ENCODE results near the gene ISY1. TPM values are rescaled to one million over a fixed set of nuclear protein-coding genes. Genes with fewer than 3 reads are reported as not detected.

ISY1 gene
- total RNA-seq: 10 to 100 TPM; 15.8 to 23.0 (median 19.3) TPM

DNA sequence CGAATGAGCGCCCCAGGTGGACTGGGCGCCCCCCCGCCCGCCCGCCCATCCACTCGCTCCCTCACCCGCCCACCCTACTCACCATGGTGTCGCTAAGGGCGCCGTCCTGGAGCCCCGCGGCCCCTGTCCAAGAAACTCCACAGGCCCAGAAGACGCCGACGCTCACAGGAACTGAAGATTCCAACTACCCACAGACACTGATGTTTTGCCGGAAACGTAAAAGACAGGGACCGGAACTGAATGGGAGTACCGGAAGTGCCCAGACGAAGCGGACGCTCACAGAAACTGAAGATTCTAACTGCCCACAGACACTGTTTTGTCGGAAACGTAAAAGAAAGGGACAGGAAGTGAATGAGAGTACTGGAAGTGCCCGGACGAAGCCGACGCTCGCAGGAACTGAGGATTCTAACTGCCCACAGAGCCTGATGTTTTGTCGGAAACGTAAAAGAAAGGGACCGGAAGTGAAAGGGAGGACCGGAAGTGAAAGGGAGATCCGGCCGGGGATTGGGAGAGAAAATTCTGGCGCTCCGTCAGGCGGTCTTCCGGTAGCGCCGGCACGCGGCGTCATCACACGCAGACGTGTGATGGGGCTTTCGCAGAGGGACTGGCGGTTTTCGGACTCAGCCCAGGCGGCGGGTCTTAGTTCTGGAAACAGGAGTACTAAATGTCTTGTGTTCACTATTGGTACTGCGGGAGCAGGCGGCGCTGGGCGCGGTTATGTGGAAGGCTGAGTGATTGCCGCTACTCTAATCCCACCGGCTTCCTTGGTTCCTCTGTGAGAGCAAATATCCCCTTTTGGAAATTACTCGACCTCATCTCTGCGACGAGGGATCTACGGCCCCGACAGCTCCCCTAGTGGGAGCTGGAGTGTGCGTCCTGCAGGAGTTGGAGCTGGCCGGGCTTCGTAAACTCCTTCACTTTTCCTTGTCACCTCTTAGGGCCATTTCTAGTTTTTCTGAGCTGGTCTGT is at the start of gene ISY1:
TSS of gene ISY1 (minus strand) at position 173 of the 969 bp plus-strand sequence. CDS start at position 85, 88 bp downstream.
- TF ChIP-seq CTCF (IDR thresholded peaks at IDR 0.05; ENCODE audit: low read depth): no peak

GRCh38 chr3:129207479-129207878 is 46.6 kb upstream of the ISY1 start:
- TF ChIP-seq CTCF (IDR thresholded peaks at IDR 0.05; ENCODE audit: low read depth): no peak

DNA sequence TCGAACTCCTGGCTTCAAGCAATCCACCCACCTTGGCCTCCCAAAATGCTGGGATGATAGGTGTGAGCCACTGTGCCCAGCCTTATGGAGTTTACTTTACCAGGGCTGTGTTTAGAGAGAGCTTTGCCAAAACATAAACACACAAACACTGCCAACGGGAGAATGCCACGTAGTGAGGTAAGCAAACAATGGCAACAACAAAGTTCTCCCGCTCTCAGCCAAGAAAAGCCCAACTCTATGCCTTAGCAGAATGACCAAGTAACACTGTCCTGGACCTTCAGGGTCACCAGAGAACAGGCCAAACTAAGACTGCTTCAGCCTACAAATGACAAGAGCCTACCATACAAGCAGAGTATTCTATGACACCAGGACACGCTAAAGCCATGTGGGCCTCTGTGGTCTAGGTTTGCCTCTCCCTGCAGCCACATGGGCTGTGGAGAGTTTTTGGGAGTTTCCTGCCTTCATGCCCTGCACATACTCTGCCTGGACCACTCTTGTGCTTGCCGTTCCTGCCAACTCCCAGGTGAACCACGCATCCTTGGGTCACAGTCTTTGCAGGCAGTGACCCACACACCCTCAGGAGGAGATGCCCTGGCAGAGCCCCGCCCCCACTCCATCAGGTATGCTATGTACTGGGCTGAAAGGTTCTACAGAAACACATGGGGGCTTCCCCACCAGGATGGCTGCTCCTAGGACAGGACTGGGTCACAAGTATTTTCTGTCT is 44.4 kb upstream of the ISY1 start:
- no peak for TF ChIP-seq CTCF (IDR thresholded peaks at IDR 0.05; ENCODE audit: low read depth)

- no peak for TF ChIP-seq CTCF (IDR thresholded peaks at IDR 0.05; ENCODE audit: low read depth)
Measured at GRCh38 chr3:129204473-129204872, 43.6 kb upstream of the ISY1 start.

- no peak for TF ChIP-seq CTCF (IDR thresholded peaks at IDR 0.05; ENCODE audit: low read depth)
Measured at GRCh38 chr3:129199366-129199765, 38.5 kb upstream of the ISY1 start.

GRCh38 chr3:129197321-129197720 is 36.5 kb upstream of the ISY1 start:
- no peak for TF ChIP-seq CTCF (IDR thresholded peaks at IDR 0.05; ENCODE audit: low read depth)

GRCh38 chr3:129196601-129197000 is 35.7 kb upstream of the ISY1 start:
- TF ChIP-seq CTCF (IDR thresholded peaks at IDR 0.05; ENCODE audit: low read depth): no peak

Data from subcutaneous adipose tissue (tissue), 4 donors.